GM21528 (cell line): ENCODE results near the gene HS2ST1.

Experiments used
- ATAC-seq: cut with Tn5 transposase; IDR thresholded peaks from one replicate; pipeline ENCODE4 v1.9.1; 2021; ENCODE audit warnings: mild to moderate bottlenecking, moderate library complexity; ENCODE audit not compliant: unreplicated experiment, low FRiP score

The HS2ST1 gene

DNA sequence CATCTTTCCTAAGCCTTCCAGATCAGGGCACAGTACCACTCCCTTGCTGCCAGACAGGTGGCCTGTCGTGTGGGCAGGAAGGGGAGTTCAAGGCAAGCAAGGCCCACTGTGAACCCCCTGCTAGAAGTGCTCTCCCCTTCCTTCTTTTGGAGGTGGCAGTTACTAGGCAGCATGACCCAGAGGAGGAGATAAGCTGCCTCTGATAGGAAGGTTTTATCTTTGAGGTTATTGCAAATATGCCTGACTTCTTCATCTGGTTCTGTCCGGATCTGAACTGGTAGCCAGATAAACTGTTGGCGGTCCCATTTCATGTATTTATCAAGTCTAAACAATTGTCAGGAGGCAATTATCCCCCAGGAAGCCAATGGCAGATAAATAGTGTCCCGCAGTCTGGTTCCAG lies 216.0 kb downstream of the HS2ST1 start:
- no peak for ATAC-seq

GRCh38 chr1:87131809-87132283 lies 217.4 kb downstream of the HS2ST1 start:
- peak; percentile 97 for ATAC-seq

DNA sequence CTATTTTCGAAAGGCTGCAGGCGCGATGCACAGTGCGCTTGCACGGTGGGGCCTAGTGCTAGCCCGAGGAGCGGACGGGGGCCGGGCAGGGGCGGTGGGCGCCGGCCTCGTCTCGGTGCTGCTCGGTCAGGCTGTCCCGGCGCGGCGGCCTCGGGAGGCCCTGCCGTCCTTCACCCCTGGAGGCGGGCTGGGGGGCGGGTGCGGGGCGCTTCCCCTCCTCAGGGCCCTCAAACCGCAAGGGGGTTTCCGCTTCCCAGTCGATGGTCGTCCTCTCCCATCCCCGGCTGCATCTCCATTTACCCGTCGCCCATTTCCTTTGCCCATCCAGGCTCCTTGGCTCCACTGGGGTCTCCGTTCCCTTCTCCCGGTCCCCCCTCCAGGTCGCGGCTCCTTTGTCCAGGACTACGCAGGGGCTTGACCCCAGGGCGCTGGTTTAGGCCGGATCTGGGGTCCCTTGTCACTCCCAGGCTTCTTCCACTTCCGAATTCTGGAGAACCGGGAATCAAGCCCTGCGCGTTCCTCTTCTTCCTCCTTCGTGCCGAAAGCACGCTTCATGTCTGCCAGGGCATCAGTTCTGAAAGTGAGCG lies 217.9 kb downstream of the HS2ST1 start:
- ATAC-seq: peak; percentile 15

GRCh38 chr1:87134061-87134460 lies 219.6 kb downstream of the HS2ST1 start:
- no peak for ATAC-seq

- no peak for ATAC-seq
Observed at GRCh38 chr1:87134625-87135328, 220.3 kb downstream of the HS2ST1 start.

GRCh38 chr1:87135329-87135712 lies 220.9 kb downstream of the HS2ST1 start:
- no peak for ATAC-seq

- ATAC-seq: no peak
Observed at GRCh38 chr1:87136607-87137341, 222.3 kb downstream of the HS2ST1 start.

DNA sequence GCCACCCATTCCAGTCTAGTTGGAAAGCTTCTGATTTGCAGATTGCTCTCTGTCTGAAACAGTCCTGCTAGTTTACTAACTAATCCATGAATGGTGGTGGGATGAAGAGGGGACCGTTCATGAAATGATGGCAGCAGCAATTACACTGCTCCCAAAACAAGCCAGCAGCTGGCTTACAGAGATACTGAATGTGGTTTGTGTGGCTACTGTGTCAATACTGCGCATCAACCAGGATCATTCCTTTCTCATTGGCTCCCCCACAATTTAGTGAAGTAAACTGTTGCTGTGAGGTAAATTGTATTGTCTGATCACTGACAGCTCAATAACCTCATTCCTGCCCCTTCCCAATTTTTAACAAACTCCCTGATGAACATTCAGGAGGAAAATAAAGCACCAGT lies 222.9 kb downstream of the HS2ST1 start:
- ATAC-seq: no peak

GRCh38 chr1:87140831-87141540 lies 226.6 kb downstream of the HS2ST1 start:
- ATAC-seq: no peak

DNA sequence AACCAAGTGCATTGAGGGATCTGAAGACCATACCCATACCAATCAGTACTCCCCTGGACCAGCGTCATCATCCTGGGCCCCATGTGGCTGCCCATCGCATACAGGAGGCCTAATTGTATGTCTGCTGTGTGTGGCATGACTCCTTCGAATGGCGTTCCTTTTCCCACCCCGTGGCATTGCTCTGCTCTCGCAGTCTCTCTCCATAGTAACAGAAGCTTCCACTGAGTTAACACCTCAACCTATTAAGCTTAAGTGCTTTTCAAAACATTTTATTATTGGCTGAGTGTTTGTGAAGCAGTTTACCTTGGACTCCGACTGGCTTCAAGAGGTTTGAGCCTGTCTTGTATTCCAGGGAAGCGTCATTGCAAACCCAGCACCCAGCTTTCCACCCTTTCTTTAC lies 227.1 kb downstream of the HS2ST1 start:
- no peak for ATAC-seq

GRCh38 chr1:87143413-87144135 lies 229.1 kb downstream of the HS2ST1 start:
- ATAC-seq: no peak

GRCh38 chr1:87144316-87144895 lies 230.0 kb downstream of the HS2ST1 start:
- ATAC-seq: no peak

DNA sequence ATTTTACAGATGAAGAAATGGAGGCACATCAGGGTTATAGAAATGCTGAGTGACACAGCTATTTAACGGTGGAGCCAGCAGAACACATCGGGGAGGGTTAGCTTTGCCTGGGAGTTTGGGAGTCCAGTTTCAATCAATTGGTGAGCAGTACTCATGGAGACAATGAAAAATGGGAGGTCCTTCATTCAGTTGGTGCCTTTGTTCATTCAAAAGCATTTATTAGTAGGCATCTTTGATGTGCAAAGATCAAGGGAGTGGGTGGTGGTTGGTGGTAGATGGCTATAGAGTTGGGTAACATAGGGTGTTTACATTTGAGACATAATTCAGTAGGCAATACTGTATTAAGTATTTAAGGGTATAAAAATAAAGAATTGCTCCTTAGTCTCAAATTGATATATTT lies 230.5 kb downstream of the HS2ST1 start:
- no peak for ATAC-seq

GRCh38 chr1:87146538-87146937 lies 232.1 kb downstream of the HS2ST1 start:
- ATAC-seq: no peak

- ATAC-seq: no peak
Observed at GRCh38 chr1:87146986-87147385, 232.6 kb downstream of the HS2ST1 start.

DNA sequence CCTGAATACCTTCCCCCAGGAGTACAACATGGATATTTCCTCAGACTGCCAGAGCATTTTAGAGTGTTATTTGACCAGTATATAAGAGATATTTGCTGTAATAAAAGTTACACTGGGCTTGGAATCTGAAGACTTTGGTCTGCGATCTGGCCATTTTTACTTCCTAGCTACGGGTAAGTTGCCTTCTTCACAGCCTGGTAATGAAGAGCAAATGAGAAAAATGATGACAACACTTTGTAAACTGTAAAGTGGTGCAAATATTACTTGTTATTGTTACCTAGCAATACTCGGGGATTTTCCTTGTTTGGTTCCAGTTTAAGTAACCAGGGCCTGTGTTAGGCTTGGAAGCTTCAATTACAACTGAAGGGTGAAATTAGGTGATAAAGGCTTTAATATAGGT lies 233.4 kb downstream of the HS2ST1 start:
- no peak for ATAC-seq

DNA sequence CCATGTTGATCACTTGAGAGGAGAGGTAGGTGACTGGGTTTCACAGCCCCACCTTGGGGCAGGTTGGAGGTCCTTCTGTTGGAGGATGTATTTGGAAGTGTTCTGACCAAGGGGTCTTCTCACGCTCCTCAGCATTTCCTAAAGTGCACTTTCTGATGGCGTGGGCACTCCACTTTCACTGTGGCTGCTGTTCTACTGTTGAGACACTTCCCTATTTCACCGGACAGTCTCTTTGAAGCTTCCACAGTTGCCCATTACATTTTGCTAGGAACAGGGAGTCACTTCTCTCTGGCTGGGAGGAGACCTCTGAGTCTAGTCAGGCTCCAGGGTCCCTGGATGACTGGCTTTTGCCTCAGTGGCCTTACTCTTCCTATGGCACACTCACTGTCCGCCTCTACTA lies 234.2 kb downstream of the HS2ST1 start:
- no peak for ATAC-seq

GRCh38 chr1:87149241-87150041 lies 235.0 kb downstream of the HS2ST1 start:
- ATAC-seq: no peak

- no peak for ATAC-seq
Observed at GRCh38 chr1:87150143-87150542, 235.7 kb downstream of the HS2ST1 start.
